Hepatocyte (in vitro differentiated cells): ENCODE results near the gene FOXF2. TPM values are rescaled to one million over a fixed set of nuclear protein-coding genes. Genes with fewer than 3 reads are reported as not detected.
A peak's percentile ranks its signal among the peaks of the same experiment; 100 is the strongest.

ENCODE experiments used
- DNase-seq: peaks from one replicate; pipeline ENCODE4 v3.0.0-alpha.2; 2016; ENCODE audit warnings: low spot score
- H2AFZ ChIP-seq: fragments of 200-600 bp; sonication (generic); 2 replicates; pipeline ENCODE4 v1.6.0; 2016; ENCODE audit warnings: antibody characterized with exemption, mild to moderate bottlenecking
- H3K27ac ChIP-seq: fragments of 200-600 bp; sonication (generic); 2 replicates; pipeline ENCODE4 v1.5.1; 2016; ENCODE audit warnings: mild to moderate bottlenecking
- H3K27me3 ChIP-seq: fragments of 200-600 bp; sonication (generic); 2 replicates; pipeline ENCODE4 v1.6.1; 2016
- H3K36me3 ChIP-seq: fragments of 200-600 bp; sonication (generic); replicated peaks from 2 replicates; pipeline ENCODE4 v1.5.1; 2016; ENCODE audit warnings: low read depth; ENCODE audit not compliant: insufficient read depth
- H3K4me1 ChIP-seq: fragments of 200-600 bp; sonication (generic); 2 replicates; pipeline ENCODE4 v1.5.1; 2016; ENCODE audit warnings: mild to moderate bottlenecking, moderate library complexity; ENCODE audit not compliant: insufficient read depth
- H3K4me2 ChIP-seq: fragments of 200-600 bp; sonication (generic); 2 replicates; pipeline ENCODE4 v1.6.0; 2016
- H3K4me3 ChIP-seq: fragments of 200-600 bp; sonication (generic); 2 replicates; pipeline ENCODE4 v1.5.1; 2016; ENCODE audit warnings: mild to moderate bottlenecking
- H3K79me2 ChIP-seq: fragments of 200-600 bp; sonication (generic); 2 replicates; pipeline ENCODE4 v1.6.0; 2017; ENCODE audit warnings: mild to moderate bottlenecking
- H3K9me2 ChIP-seq: fragments of 200-600 bp; sonication (generic); replicated peaks from 2 replicates; pipeline ENCODE4 v1.6.0; 2017; ENCODE audit warnings: mild to moderate bottlenecking; ENCODE audit not compliant: insufficient read depth
- H3K9me3 ChIP-seq: fragments of 200-600 bp; sonication (generic); 2 replicates; pipeline ENCODE4 v1.5.1; 2016; ENCODE audit warnings: low read depth, mild to moderate bottlenecking
- H4K20me1 ChIP-seq: fragments of 200-600 bp; sonication (generic); 2 replicates; pipeline ENCODE4 v1.6.0; 2016; ENCODE audit warnings: mild to moderate bottlenecking; ENCODE audit not compliant: insufficient read depth, poor library complexity, severe bottlenecking
- EZH2 ChIP-seq: fragments of 200-600 bp; sonication (generic); IDR thresholded peaks from 2 replicates; pipeline ENCODE4 v1.6.1; 2016; ENCODE audit warnings: antibody characterized with exemption, mild to moderate bottlenecking, borderline replicate concordance
- EZH2phosphoT487 ChIP-seq: fragments of 200-600 bp; sonication (generic); IDR thresholded peaks from one replicate; pipeline ENCODE4 v1.6.1; 2018; ENCODE audit warnings: antibody characterized with exemption, mild to moderate bottlenecking, low read depth, moderate library complexity; ENCODE audit not compliant: unreplicated experiment, severe bottlenecking
- WGBS: methylation state at CpG from one replicate; pipeline ENCODE4 v1.1.6; 2016; ENCODE audit warnings: low lambda C conversion rate; ENCODE audit errors: missing lambda C conversion rate; 5-methylcytosine and 5-hydroxymethylcytosine counted together
- polyA plus RNA-seq: library from polyadenylated mRNA; unstranded; fragments of >200 nt; fragmentation: Nextera tagmentation; extraction: Ambion mirVana; gene quantifications from 2 replicates; pipeline ENCODE4 v1.2.1, GENCODE V29; 2016
- total RNA-seq: library from RNA; depleted of rRNA; stranded (reverse); fragments of >200 nt; gene quantifications from 2 replicates; pipeline ENCODE4 v1.2.3, GENCODE V29; 2014
- TF ChIP-seq, protein P1 (sequence below): fragments of 200-600 bp; sonication (generic); IDR thresholded peaks from 2 replicates; pipeline ENCODE4 v1.5.1; 2016; ENCODE audit warnings: antibody characterized with exemption, mild to moderate bottlenecking; ENCODE audit not compliant: poor library complexity

The FOXF2 gene
- 18.0 and 28.0 TPM in 2 replicates for total RNA-seq
- 24.9 and 31.5 TPM in 2 replicates for polyA plus RNA-seq

DNA sequence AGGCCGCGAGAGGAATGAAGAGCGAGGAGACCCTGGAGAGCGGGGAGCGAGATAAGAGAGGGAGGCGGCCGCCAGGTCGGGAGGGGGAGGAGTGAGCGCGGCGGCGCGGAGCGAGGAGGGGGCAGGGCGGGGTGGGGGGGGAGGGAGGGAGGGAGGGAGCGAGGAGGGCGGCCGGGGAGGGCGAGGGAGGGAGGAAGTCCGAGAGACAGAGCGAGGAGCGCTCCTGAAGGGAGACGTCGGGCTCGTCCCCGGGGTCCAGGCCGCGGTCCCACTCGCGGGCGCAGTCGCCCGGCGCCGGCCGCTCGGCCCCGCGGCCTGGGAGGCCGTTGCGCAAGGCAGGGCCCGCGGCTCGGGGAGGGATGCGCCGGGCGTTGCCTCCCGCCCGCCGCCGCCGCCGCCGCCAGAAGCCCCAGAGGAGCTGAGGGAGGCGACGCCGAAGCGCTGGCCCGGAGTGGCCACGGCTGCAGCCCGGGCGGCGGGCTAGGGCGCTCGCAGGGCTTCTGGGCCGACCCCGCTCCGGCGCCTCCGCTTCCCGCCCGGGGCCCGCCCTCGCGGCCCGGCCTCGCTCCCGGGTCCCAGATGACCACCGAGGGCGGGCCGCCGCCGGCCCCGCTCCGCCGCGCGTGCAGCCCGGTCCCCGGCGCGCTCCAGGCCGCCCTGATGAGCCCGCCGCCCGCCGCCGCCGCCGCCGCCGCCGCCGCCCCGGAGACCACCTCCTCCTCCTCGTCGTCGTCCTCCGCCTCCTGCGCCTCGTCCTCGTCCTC is at the start of gene FOXF2:
FOXF2 (plus strand) TSS at position 208 of the 764 bp plus-strand sequence; CDS start at position 580, 372 bp downstream.
- Histone ChIP-seq H3K4me3 (peak within 1 kb of the TSS; percentile 77), H2AFZ (peak within 1 kb of the TSS; percentile 33), H3K4me2 (peak within 1 kb of the TSS; percentile 96), H3K9me3 (no peaks in the 10 kb centered on the region), H3K27ac (peak within 1 kb of the TSS; percentile 94), H3K79me2 (peaks cover 64% of the 10 kb centered on the region), H4K20me1 (peaks cover 19% of the 10 kb centered on the region), H3K27me3 (peaks cover 89% of the 10 kb centered on the region), H3K36me3 (no peaks in the 10 kb centered on the region), H3K9me2 (no peaks in the 10 kb centered on the region), H3K4me1 (peaks cover 9% of the 10 kb centered on the region)
- peak; percentile 69 for DNase-seq
- WGBS: 2% methylated on average over 21 of the region's 112 CpGs
- TF ChIP-seq EZH2phosphoT487 (no peak), EZH2 (no peak)
- TF ChIP-seq, protein P1, sequence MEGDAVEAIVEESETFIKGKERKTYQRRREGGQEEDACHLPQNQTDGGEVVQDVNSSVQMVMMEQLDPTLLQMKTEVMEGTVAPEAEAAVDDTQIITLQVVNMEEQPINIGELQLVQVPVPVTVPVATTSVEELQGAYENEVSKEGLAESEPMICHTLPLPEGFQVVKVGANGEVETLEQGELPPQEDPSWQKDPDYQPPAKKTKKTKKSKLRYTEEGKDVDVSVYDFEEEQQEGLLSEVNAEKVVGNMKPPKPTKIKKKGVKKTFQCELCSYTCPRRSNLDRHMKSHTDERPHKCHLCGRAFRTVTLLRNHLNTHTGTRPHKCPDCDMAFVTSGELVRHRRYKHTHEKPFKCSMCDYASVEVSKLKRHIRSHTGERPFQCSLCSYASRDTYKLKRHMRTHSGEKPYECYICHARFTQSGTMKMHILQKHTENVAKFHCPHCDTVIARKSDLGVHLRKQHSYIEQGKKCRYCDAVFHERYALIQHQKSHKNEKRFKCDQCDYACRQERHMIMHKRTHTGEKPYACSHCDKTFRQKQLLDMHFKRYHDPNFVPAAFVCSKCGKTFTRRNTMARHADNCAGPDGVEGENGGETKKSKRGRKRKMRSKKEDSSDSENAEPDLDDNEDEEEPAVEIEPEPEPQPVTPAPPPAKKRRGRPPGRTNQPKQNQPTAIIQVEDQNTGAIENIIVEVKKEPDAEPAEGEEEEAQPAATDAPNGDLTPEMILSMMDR: no peak

- no peak for TF ChIP-seq EZH2phosphoT487
- no peak for DNase-seq
- H3K4me3 ChIP-seq: no peak overlapping the region
- H4K20me1 ChIP-seq: no peaks in the 10 kb centered on the region
- no peaks in the 10 kb centered on the region for H3K4me1 ChIP-seq
- no peak overlapping the region for H2AFZ ChIP-seq
- H3K36me3 ChIP-seq: no peaks in the 10 kb centered on the region
- no peaks in the 10 kb centered on the region for H3K27me3 ChIP-seq
- peaks cover 6% of the 10 kb centered on the region for H3K9me3 ChIP-seq
- H3K27ac ChIP-seq: no peak overlapping the region
- H3K9me2 ChIP-seq: no peaks in the 10 kb centered on the region
- H3K79me2 ChIP-seq: no peaks in the 10 kb centered on the region
- no peak overlapping the region for H3K4me2 ChIP-seq
These were observed 43.3 kb upstream of the FOXF2 start for GRCh38 chr6:1346101-1346500.

GRCh38 chr6:1346558-1347091 is 42.8 kb upstream of the FOXF2 start:
- WGBS: 77% methylated on average over 5 of the region's 5 CpGs
- no peaks in the 10 kb centered on the region for H3K4me1 ChIP-seq
- peaks cover 9% of the 10 kb centered on the region for H3K9me3 ChIP-seq
- H3K9me2 ChIP-seq: no peaks in the 10 kb centered on the region
- no peaks in the 10 kb centered on the region for H3K27me3 ChIP-seq
- H3K27ac ChIP-seq: no peak overlapping the region
- TF ChIP-seq EZH2 (no peak), EZH2phosphoT487 (no peak)
- TF ChIP-seq, protein P1: no peak
- H3K79me2 ChIP-seq: no peaks in the 10 kb centered on the region
- H2AFZ ChIP-seq: no peak overlapping the region
- no peak for DNase-seq
- H3K4me2 ChIP-seq: no peak overlapping the region
- no peaks in the 10 kb centered on the region for H4K20me1 ChIP-seq
- no peaks in the 10 kb centered on the region for H3K36me3 ChIP-seq
- no peak overlapping the region for H3K4me3 ChIP-seq

DNA sequence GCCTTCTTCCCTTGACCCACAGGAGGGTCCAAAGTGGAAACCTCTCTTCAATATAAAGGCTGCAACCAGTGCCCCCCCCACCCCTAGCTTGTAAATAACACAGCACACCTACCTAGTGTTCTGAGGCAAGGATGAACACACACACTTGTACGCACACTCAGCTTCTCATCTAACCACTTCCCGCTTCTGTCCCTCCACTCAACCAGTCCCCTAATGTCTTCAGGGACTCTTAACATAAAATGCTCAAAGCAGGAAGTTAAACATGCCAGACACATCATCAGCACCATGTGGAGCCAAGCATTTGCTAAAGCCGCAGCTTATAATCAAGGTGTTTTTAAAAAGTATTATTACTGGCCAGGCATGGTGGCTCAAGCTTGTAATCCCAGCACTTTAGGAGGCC is 42.2 kb upstream of the FOXF2 start:
- H3K79me2 ChIP-seq: no peaks in the 10 kb centered on the region
- H3K9me2 ChIP-seq: no peaks in the 10 kb centered on the region
- 77% methylated on average over 3 of the region's 3 CpGs for WGBS
- TF ChIP-seq, protein P1: no peak
- TF ChIP-seq EZH2: no peak
- TF ChIP-seq EZH2phosphoT487: no peak
- peaks cover 12% of the 10 kb centered on the region for H3K9me3 ChIP-seq
- no peaks in the 10 kb centered on the region for H3K27me3 ChIP-seq
- H3K4me2 ChIP-seq: no peak overlapping the region
- H3K4me1 ChIP-seq: no peaks in the 10 kb centered on the region
- H3K4me3 ChIP-seq: no peak overlapping the region
- no peak overlapping the region for H2AFZ ChIP-seq
- H3K27ac ChIP-seq: no peak overlapping the region
- H4K20me1 ChIP-seq: no peaks in the 10 kb centered on the region
- no peaks in the 10 kb centered on the region for H3K36me3 ChIP-seq
- no peak for DNase-seq
